Gastroesophageal sphincter (tissue), 3 donors: ENCODE measurements around the gene NAGPA.

Source experiments
- CTCF ChIP-seq, 4 experiments: fragments of 200-600 bp in 2 of 4; fragments of 450-650 bp in 2 of 4; sonication (generic) in 1 of 4; IDR thresholded peaks; one replicate each; pipeline ENCODE4 v1.5.1; 2017 to 2019; ENCODE audit warnings: antibody characterized with exemption in 4 of 4, mild to moderate bottlenecking in 2 of 4, moderate library complexity in 2 of 4
- EP300 ChIP-seq: sonication (generic); formaldehyde crosslinking; IDR thresholded peaks from one replicate; pipeline ENCODE4 v1.6.1; 2017; ENCODE audit warnings: antibody characterized with exemption, mild to moderate bottlenecking
- POLR2A ChIP-seq, 2 donors: fragments of 450-650 bp; IDR thresholded peaks; one replicate each; pipeline ENCODE4 v1.6.1; 2017; ENCODE audit warnings: antibody characterized with exemption in 2 of 2, mild to moderate bottlenecking in 2 of 2, moderate library complexity in 1 of 2
- POLR2AphosphoS5 ChIP-seq: sonication (generic); formaldehyde crosslinking; IDR thresholded peaks from one replicate; pipeline ENCODE4 v1.6.1; 2017; ENCODE audit warnings: antibody characterized with exemption

- TF ChIP-seq CTCF (IDR thresholded peaks at IDR 0.05): no peak
- no peak for TF ChIP-seq EP300
- no peak for TF ChIP-seq POLR2AphosphoS5
- no peak for TF ChIP-seq POLR2A (IDR thresholded peaks at IDR 0.05)
These were observed 32.8 kb upstream of the NAGPA start for GRCh38 chr16:5066511-5066910.
